Ovary (tissue), 9 donors: ENCODE measurements around the gene CORO1C. TPM values are rescaled to one million over a fixed set of nuclear protein-coding genes. Genes with fewer than 3 reads are reported as not detected.

ENCODE experiments used
- DNase-seq, 5 donors: peaks; one replicate each; pipeline ENCODE4 v3.0.0-alpha.2; 2019 to 2020
- H3K27ac ChIP-seq, 2 donors: fragments of 200-600 bp; one replicate each; pipeline versions ENCODE4 v1.5.1 to v1.8.0; 2019 to 2022
- H3K27me3 ChIP-seq: fragments of 200-600 bp; one replicate; pipeline ENCODE4 v1.8.0; 2022
- H3K36me3 ChIP-seq: fragments of 200-600 bp; sonication (generic); one replicate; pipeline ENCODE4 v1.5.1; 2019
- H3K4me1 ChIP-seq: one replicate; pipeline ENCODE4 v1.8.1; 2013; ENCODE audit warnings: mild to moderate bottlenecking, moderate library complexity; ENCODE audit not compliant: insufficient read depth
- H3K4me3 ChIP-seq: fragments of 200-600 bp; sonication (generic); one replicate; pipeline ENCODE4 v1.5.1; 2017
- H3K9me3 ChIP-seq, 2 donors: fragments of 200-600 bp in 1 of 2; sonication (generic) in 1 of 2; one replicate each; pipeline versions ENCODE4 v1.5.1 to v1.8.1; 2013 to 2019; ENCODE audit warnings: mild to moderate bottlenecking in 1 of 2, moderate library complexity in 1 of 2
- EP300 ChIP-seq: sonication (generic); formaldehyde crosslinking; IDR thresholded peaks from one replicate; pipeline ENCODE4 v1.6.1; 2017; ENCODE audit warnings: antibody characterized with exemption
- POLR2A ChIP-seq: fragments of 450-650 bp; IDR thresholded peaks from one replicate; pipeline ENCODE4 v1.6.1; 2017; ENCODE audit warnings: antibody characterized with exemption, mild to moderate bottlenecking, moderate library complexity
- WGBS, 3 donors: extraction: QIAGEN DNeasy Blood & Tissue Kit in 1 of 3; methylation state at CpG; one replicate each; pipeline versions ENCODE4 v1.1.5 to v1.1.7; 2013 to 2017; 5-methylcytosine and 5-hydroxymethylcytosine counted together
- intact Hi-C, 4 donors: fragments of 100-400 bp; cut with DNase I; formaldehyde crosslinking; loops; one replicate each; pipeline versions ENCODE4 v1.11.0 to v1.15.1; 2022 to 2023
- polyA plus RNA-seq, 2 donors: library from polyadenylated mRNA; stranded (reverse); fragments of 200-250 nt in 1 of 2; fragments of 350-450 nt in 1 of 2; fragmentation: Illumina TruSeq in 1 of 2; extraction: RNeasy Lipid Tissue Mini Kit (QIAGEN cat#74804) in 1 of 2; gene quantifications; one replicate each; pipeline ENCODE4 v1.2.3, GENCODE V29; 2013 to 2014
- total RNA-seq, 7 donors: library from RNA; depleted of rRNA in 2 of 7; stranded (reverse); fragments of >200 nt in 2 of 7; fragmentation: NEBNext Ultra II Directional in 3 of 7; extraction: Animal tissue kit (Norgen Biotek cat#: 25700) in 3 of 7; gene quantifications; one replicate each; pipeline versions ENCODE4 v1.1.0 to v1.2.4, GENCODE V29; 2016 to 2023
- TF ChIP-seq, protein P1 (sequence below), 3 donors: fragments of 450-650 bp in 2 of 3; fragments of 200-600 bp in 1 of 3; IDR thresholded peaks; one replicate each; pipeline versions ENCODE4 v1.5.1 to v1.8.0; 2016 to 2022; ENCODE audit warnings: antibody characterized with exemption in 3 of 3, mild to moderate bottlenecking in 1 of 3
- donor health status: DM: no; HTN: no; CAD: no; lungs with moderate emphysema.
- donor health status: DM: no; HTN: no; CAD: no.
- donor health status: Bipolar disorder and iron deficiency.
- donor health status: DM: yes; HTN: yes; CAD: no.
- donor health status: DM: no; HTN: no; CAD: no.
- donor health status: DM: yes; HTN: yes; CAD: no.

The CORO1C gene
- total and polyA plus RNA-seq, 9 donors, result 35.1 to 143 (median 113) TPM

DNA sequence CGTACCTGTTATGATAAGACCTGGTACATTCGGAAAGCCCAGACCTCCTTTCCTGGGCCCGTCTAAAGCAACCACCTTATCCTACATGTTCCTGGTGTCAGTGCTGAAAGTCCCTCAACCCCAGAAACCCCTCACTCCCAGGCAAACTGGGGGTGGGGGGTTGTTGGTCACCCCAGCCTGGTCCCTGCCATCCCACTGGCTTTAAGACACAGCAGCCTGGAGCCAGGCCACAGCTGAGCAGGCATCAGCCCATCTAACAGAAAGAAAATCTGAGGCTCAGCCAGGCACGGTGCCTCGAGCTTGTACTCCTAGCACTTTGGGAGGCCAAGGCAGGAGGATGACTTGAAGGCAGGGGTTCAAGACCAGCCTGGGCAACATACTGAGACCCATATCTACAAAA lies 102.2 kb downstream of the CORO1C start:
- TF ChIP-seq, protein P1, sequence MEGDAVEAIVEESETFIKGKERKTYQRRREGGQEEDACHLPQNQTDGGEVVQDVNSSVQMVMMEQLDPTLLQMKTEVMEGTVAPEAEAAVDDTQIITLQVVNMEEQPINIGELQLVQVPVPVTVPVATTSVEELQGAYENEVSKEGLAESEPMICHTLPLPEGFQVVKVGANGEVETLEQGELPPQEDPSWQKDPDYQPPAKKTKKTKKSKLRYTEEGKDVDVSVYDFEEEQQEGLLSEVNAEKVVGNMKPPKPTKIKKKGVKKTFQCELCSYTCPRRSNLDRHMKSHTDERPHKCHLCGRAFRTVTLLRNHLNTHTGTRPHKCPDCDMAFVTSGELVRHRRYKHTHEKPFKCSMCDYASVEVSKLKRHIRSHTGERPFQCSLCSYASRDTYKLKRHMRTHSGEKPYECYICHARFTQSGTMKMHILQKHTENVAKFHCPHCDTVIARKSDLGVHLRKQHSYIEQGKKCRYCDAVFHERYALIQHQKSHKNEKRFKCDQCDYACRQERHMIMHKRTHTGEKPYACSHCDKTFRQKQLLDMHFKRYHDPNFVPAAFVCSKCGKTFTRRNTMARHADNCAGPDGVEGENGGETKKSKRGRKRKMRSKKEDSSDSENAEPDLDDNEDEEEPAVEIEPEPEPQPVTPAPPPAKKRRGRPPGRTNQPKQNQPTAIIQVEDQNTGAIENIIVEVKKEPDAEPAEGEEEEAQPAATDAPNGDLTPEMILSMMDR (IDR thresholded peaks at IDR 0.05), result no peak
- TF ChIP-seq EP300 (no peak), POLR2A (no peak)
- peaks cover 2% of the 10 kb centered on the region for H3K4me1 ChIP-seq
- no peaks in the 10 kb centered on the region for H3K36me3 ChIP-seq
- no peaks in the 10 kb centered on the region for H3K27me3 ChIP-seq
- no peak overlapping the region for H3K4me3 ChIP-seq
- DNase-seq, result peak in 1 of 5 donors; percentile 24
- H3K9me3 ChIP-seq, result no peaks in the 10 kb centered on the region
- intact Hi-C loops, result no loop called here
- no peak overlapping the region for H3K27ac ChIP-seq
- WGBS, 3 donors, result 85 to 92% (median 90%) methylated on average over 5 of the region's 5 CpGs

DNA sequence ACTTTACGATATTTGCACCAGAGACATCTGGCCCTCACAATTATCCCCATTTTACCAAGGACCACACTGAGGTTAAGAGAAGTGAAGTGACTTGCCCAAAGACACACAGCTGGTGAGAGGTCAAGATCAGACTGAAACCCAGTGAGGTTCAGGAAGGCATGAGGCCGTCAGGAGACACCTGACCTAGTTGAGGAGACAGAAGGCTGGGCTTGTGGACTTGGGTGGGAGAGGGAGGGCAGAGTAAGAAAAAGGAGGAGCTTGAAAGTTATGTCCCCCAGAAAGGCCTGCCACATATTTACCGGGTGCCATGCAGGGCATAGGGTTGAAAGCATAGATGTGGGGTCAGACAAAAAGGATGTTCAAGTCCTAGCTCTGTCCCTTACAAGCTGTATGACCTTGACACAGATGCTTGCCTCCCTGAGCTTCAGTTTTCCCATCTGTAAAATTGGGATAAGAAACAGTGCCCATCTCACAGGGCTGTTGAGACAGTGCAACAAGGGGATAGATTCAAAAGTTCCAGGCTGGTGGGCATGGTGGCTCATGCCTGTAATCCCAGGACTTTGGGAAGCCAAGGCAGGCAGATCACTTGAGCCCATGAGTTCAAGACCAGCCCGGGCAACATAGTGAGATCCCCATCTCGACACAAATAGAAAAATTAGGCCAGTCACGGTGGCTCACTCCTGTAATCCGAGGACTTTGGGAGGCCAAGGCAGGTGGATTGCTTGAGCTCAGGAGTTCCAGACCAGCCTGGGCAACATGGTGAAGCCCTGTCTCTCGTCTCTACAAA lies 104.0 kb downstream of the CORO1C start:
- Histone ChIP-seq H3K9me3 (no peaks in the 10 kb centered on the region), H3K36me3 (no peaks in the 10 kb centered on the region), H3K27me3 (no peaks in the 10 kb centered on the region), H3K4me3 (no peak overlapping the region), H3K4me1 (peaks cover 2% of the 10 kb centered on the region), H3K27ac (no peak overlapping the region)
- TF ChIP-seq POLR2A, result no peak
- TF ChIP-seq, protein P1 (IDR thresholded peaks at IDR 0.05), result no peak
- no peak for TF ChIP-seq EP300
- intact Hi-C loops, result no loop called here
- no peak for DNase-seq
- WGBS, 3 donors, result 86 to 87% (median 87%) methylated on average over 8 of the region's 8 CpGs

DNA sequence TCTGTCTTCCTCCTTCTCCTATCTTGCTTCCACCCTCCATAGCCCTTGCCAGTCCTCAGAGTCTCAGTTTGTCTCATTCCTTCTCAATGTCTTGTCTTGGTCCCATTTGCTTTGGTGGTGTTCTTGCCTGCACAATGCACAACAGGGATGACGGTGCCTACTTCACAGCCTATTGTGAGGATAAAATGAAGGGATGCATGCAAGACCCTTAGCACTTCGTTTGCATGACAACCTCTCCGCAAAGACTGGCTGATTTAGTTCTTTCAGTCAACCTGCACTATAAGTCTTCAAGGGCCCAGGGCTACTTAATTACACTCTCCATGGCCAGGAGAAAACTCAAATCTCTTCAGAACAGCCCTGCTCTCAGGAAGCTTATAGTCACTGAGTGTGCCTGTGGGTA lies 106.1 kb downstream of the CORO1C start:
- no peaks in the 10 kb centered on the region for H3K27me3 ChIP-seq
- H3K9me3 ChIP-seq, result no peaks in the 10 kb centered on the region
- no peak for DNase-seq
- no peak overlapping the region for H3K27ac ChIP-seq
- 70 to 75% (median 71%) methylated on average over 3 of the region's 3 CpGs for whole genome bisulfite sequencing, 3 donors
- no peaks in the 10 kb centered on the region for H3K36me3 ChIP-seq
- no peak for TF ChIP-seq POLR2A
- TF ChIP-seq, protein P1 (IDR thresholded peaks at IDR 0.05), result no peak
- no peak for TF ChIP-seq EP300
- H3K4me1 ChIP-seq, result peaks cover 2% of the 10 kb centered on the region
- H3K4me3 ChIP-seq, result no peak overlapping the region
- intact Hi-C loops, result no loop called here

DNA sequence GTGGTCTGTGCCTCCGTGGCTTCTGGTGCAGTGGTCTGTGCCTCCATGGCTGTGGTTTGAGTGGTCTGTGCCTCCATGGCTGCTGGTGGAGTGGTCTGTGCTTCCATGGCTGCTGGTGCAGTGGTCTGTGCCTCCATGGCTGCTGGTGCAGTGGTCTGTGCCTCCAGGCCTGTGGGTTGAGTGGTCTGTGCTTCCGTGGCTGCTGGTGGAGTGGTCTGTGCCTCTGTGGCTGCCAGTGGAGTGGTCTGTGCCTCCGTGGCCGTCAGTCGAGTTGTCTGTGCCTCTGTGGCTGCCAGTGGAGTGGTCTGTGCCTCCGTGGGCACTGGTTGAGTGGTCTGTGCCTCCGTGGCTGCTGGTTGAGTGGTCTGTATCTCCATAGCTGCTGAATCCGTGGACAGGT lies 107.7 kb downstream of the CORO1C start:
- H3K27me3 ChIP-seq, result no peaks in the 10 kb centered on the region
- WGBS, 3 donors, result 90 to 96% (median 94%) methylated on average over 6 to 8 of the region's 8 CpGs
- no peak for DNase-seq
- no peak overlapping the region for H3K4me3 ChIP-seq
- no peaks in the 10 kb centered on the region for H3K36me3 ChIP-seq
- H3K9me3 ChIP-seq, result no peaks in the 10 kb centered on the region
- TF ChIP-seq EP300 (no peak), POLR2A (no peak)
- TF ChIP-seq, protein P1 (IDR thresholded peaks at IDR 0.05), result no peak
- H3K27ac ChIP-seq, result no peak overlapping the region
- intact Hi-C loops, result no loop called here
- H3K4me1 ChIP-seq, result peaks cover 1% of the 10 kb centered on the region
